OCI-LY3 (cell line): ENCODE results near the gene UIMC1.

ENCODE experiments used
- CTCF ChIP-seq: fragments of 200-600, 300-600 bp; sonication (generic); IDR thresholded peaks from 2 replicates; pipeline ENCODE4 v1.5.1; 2014; ENCODE audit warnings: antibody characterized with exemption, low read length, low read depth
- EZH2phosphoT487 ChIP-seq: fragments of 200-600 bp; shearing (Covaris generic); IDR thresholded peaks from 2 replicates; pipeline ENCODE4 v1.6.1; 2018; ENCODE audit warnings: antibody characterized with exemption, mixed run types, low read depth

- no peak for TF ChIP-seq CTCF
- no peak for TF ChIP-seq EZH2phosphoT487
These were observed 125.4 kb downstream of the UIMC1 start for GRCh38 chr5:176881021-176881749.
